Vagina (tissue), 2 donors: ENCODE measurements around the gene APBB2.

Experiments used
- CTCF ChIP-seq, 3 experiments: fragments of 450-650 bp in 2 of 3; fragments of 200-600 bp in 1 of 3; sonication (generic) in 1 of 3; IDR thresholded peaks; one replicate each; pipeline ENCODE4 v1.5.1; 2017 to 2019; ENCODE audit warnings: antibody characterized with exemption in 3 of 3, mild to moderate bottlenecking in 2 of 3, moderate library complexity in 2 of 3
- POLR2A ChIP-seq, 2 donors: fragments of 450-650 bp; IDR thresholded peaks; one replicate each; pipeline ENCODE4 v1.6.1; 2017; ENCODE audit warnings: antibody characterized with exemption in 2 of 2, mild to moderate bottlenecking in 2 of 2, moderate library complexity in 2 of 2
- POLR2AphosphoS5 ChIP-seq, 2 donors: sonication (generic); formaldehyde crosslinking; IDR thresholded peaks; one replicate each; pipeline ENCODE4 v1.9.0; 2017; ENCODE audit warnings: antibody characterized with exemption in 2 of 2, mild to moderate bottlenecking in 2 of 2, low read depth in 1 of 2; ENCODE audit not compliant: insufficient read depth in 1 of 2

DNA sequence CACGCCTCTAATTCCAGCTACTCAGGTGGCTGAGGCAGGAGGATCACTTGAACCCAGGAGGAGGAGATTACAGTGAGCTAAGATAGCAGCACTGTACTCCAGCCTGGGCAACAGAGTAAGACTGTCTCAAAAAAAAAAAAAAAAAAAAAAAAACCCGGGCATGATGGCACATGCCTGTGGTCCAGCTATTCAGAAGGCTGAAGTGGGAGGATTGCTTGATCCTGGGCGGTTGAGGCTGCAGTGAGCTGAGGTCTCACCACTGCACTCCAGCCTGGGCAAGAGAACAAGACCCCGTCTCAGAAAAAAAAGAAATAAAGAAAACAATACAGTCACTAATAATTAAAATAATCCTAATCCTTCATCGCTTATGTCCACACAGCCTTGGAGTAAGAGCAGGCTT lies 68.1 kb downstream of the APBB2 start:
- TF ChIP-seq POLR2AphosphoS5 (IDR thresholded peaks at IDR 0.05; ENCODE audit: insufficient read depth in 1 of 2, low read depth in 1 of 2) (no peak), POLR2A (IDR thresholded peaks at IDR 0.05) (no peak), CTCF (IDR thresholded peaks at IDR 0.05) (no peak)
